Neuronal stem cell (in vitro differentiated cells): ENCODE data around the gene TEKT3.

ENCODE experiments used
- DNase-seq: peaks from one replicate; pipeline ENCODE4 v3.0.0-alpha.2; 2013; ENCODE audit warnings: low spot score
- H2AFZ ChIP-seq: one replicate; pipeline ENCODE4 v1.6.1; 2013; ENCODE audit warnings: mild to moderate bottlenecking, low read length, inconsistent platforms
- H2AK5ac ChIP-seq: 2 replicates; pipeline ENCODE4 v1.6.1; 2013; ENCODE audit warnings: low read depth, mild to moderate bottlenecking, inconsistent platforms, low read length, moderate library complexity, mixed read lengths
- H2BK120ac ChIP-seq: 2 replicates; pipeline ENCODE4 v1.6.1; 2013; ENCODE audit warnings: low read depth, mild to moderate bottlenecking, inconsistent platforms, low read length, moderate library complexity, mixed read lengths
- H2BK12ac ChIP-seq: one replicate; pipeline ENCODE4 v1.6.1; 2013; ENCODE audit warnings: low read length, inconsistent platforms
- H2BK15ac ChIP-seq: 2 replicates; pipeline ENCODE4 v1.6.1; 2013; ENCODE audit warnings: mild to moderate bottlenecking, low read length, inconsistent platforms, mixed read lengths
- H2BK5ac ChIP-seq: one replicate; pipeline ENCODE4 v1.6.1; 2013; ENCODE audit warnings: inconsistent platforms, mild to moderate bottlenecking, low read length, moderate library complexity
- H3K14ac ChIP-seq: one replicate; pipeline ENCODE4 v1.6.1; 2013; ENCODE audit warnings: low read length, inconsistent platforms
- H3K18ac ChIP-seq: 2 replicates; pipeline ENCODE4 v1.6.1; 2013; ENCODE audit warnings: low read length, inconsistent platforms
- H3K23ac ChIP-seq: 2 replicates; pipeline ENCODE4 v1.6.1; 2013; ENCODE audit warnings: low read depth, mild to moderate bottlenecking, mixed read lengths, low read length, inconsistent platforms; ENCODE audit not compliant: poor library complexity
- H3K27ac ChIP-seq: replicated peaks from 3 replicates; pipeline ENCODE4 v1.5.1; 2013; ENCODE audit warnings: low read length, inconsistent platforms
- H3K27me3 ChIP-seq, 3 experiments: 2 replicates each; pipeline ENCODE4 v1.6.1; 2013; ENCODE audit warnings: low read length in 3 of 3, mild to moderate bottlenecking in 2 of 3, inconsistent platforms in 1 of 3, low read depth in 1 of 3, mixed read lengths in 1 of 3, moderate library complexity in 1 of 3; ENCODE audit not compliant: control insufficient read depth in 3 of 3, insufficient read depth in 3 of 3
- H3K36me3 ChIP-seq, 2 donors: replicated peaks in 1 of 2; 2 replicates each; pipeline ENCODE4 v1.6.1; 2013; ENCODE audit warnings: low read length in 2 of 2; ENCODE audit not compliant: control insufficient read depth in 2 of 2, insufficient read depth in 2 of 2
- H3K4ac ChIP-seq: 2 replicates; pipeline ENCODE4 v1.6.1; 2013; ENCODE audit warnings: inconsistent platforms, mild to moderate bottlenecking, low read length, moderate library complexity
- H3K4me1 ChIP-seq, 2 donors: 1 replicate in 1 of 2; 2 replicates in 1 of 2; pipeline ENCODE4 v1.6.1; 2013; ENCODE audit warnings: low read length in 2 of 2, low read depth in 1 of 2; ENCODE audit not compliant: control insufficient read depth in 2 of 2, insufficient read depth in 1 of 2
- H3K4me2 ChIP-seq: one replicate; pipeline ENCODE4 v1.6.1; 2013; ENCODE audit warnings: mild to moderate bottlenecking, low read length, inconsistent platforms; ENCODE audit not compliant: insufficient read depth, poor library complexity, severe bottlenecking
- H3K4me3 ChIP-seq, 2 donors: 2 replicates each; pipeline ENCODE4 v1.5.1; 2013; ENCODE audit warnings: low read length in 2 of 2, mild to moderate bottlenecking in 2 of 2, inconsistent platforms in 1 of 2, moderate library complexity in 1 of 2
- H3K79me1 ChIP-seq: one replicate; pipeline ENCODE4 v1.6.1; 2013; ENCODE audit warnings: low read depth, mild to moderate bottlenecking, inconsistent platforms, low read length, moderate library complexity
- H3K9ac ChIP-seq: one replicate; pipeline ENCODE4 v1.6.1; 2013; ENCODE audit warnings: mild to moderate bottlenecking, low read depth, low read length, inconsistent platforms; ENCODE audit not compliant: poor library complexity
- H3K9me3 ChIP-seq, 2 donors: replicated peaks in 1 of 2; 2 replicates each; pipeline versions ENCODE3 to v1.6.1; 2013; ENCODE audit warnings: low read length in 2 of 2, mild to moderate bottlenecking in 2 of 2, inconsistent platforms in 1 of 2, low read depth in 1 of 2, mixed read lengths in 1 of 2, moderate library complexity in 1 of 2; ENCODE audit not compliant: control insufficient read depth in 2 of 2, insufficient read depth in 1 of 2
- H4K8ac ChIP-seq: one replicate; pipeline ENCODE4 v1.6.1; 2013; ENCODE audit warnings: low read depth, mild to moderate bottlenecking, inconsistent platforms, low read length, moderate library complexity
- H4K91ac ChIP-seq: one replicate; pipeline ENCODE4 v1.6.1; 2013; ENCODE audit warnings: low read length, low read depth, mild to moderate bottlenecking, inconsistent platforms; ENCODE audit not compliant: poor library complexity
- WGBS, 2 donors: extraction: QIAGEN DNeasy Blood & Tissue Kit; methylation state at CpG; one replicate each; pipeline ENCODE4 v1.1.7; 2013; ENCODE audit warnings: missing lambda C conversion rate in 2 of 2, mixed read lengths in 1 of 2; ENCODE audit not compliant: insufficient read length in 2 of 2, insufficient replicate concordance in 1 of 2; ENCODE audit errors: extremely low coverage in 2 of 2; 5-methylcytosine and 5-hydroxymethylcytosine counted together

The TEKT3 gene

GRCh38 chr17:15278380-15278779 is 63.0 kb downstream of the TEKT3 start:
- Histone ChIP-seq H3K14ac (no peak overlapping the region), H3K4me1 (peaks cover 5% of the 10 kb centered on the region in 2 donors), H3K79me1 (no peaks in the 10 kb centered on the region), H4K91ac (no peak overlapping the region), H4K8ac (no peak overlapping the region), H2AK5ac (no peak overlapping the region), H3K4ac (no peak overlapping the region), H2BK12ac (no peak overlapping the region), H3K27ac (no peak overlapping the region), H3K27me3 (peaks cover 0 to 7% (median 0%) of the 10 kb centered on the region in 3 experiments), H2AFZ (peak overlapping the region; percentile 57), H3K9ac (no peak overlapping the region), H2BK5ac (no peak overlapping the region), H3K9me3 (no peaks in the 10 kb centered on the region), H2BK15ac (no peak overlapping the region), H2BK120ac (no peak overlapping the region), H3K36me3 (no peaks in the 10 kb centered on the region), H3K23ac (no peak overlapping the region), H3K4me2 (no peak overlapping the region), H3K18ac (no peak overlapping the region), H3K4me3 (no peak overlapping the region)
- no peak for DNase-seq
- WGBS, 2 donors = no CpG with 5 or more reads among the region's 6 CpGs

GRCh38 chr17:15274017-15274416 is 67.4 kb downstream of the TEKT3 start:
- H3K36me3 ChIP-seq = no peaks in the 10 kb centered on the region
- no peak overlapping the region for H3K4me3 ChIP-seq
- no peaks in the 10 kb centered on the region for H3K9me3 ChIP-seq
- no peak overlapping the region for H3K23ac ChIP-seq
- H3K14ac ChIP-seq = no peak overlapping the region
- DNase-seq = no peak
- no peak overlapping the region for H3K4me2 ChIP-seq
- no peak overlapping the region for H2AFZ ChIP-seq
- H2BK15ac ChIP-seq = no peak overlapping the region
- H3K27me3 ChIP-seq = peaks cover 0 to 12% (median 0%) of the 10 kb centered on the region in 3 experiments
- H4K8ac ChIP-seq = no peak overlapping the region
- H3K4me1 ChIP-seq = peaks cover 5 to 8% of the 10 kb centered on the region in 2 donors
- no peak overlapping the region for H3K4ac ChIP-seq
- no peak overlapping the region for H2BK5ac ChIP-seq
- H3K27ac ChIP-seq = no peak overlapping the region
- no peak overlapping the region for H2AK5ac ChIP-seq
- no peak overlapping the region for H3K9ac ChIP-seq
- WGBS, 2 donors = no CpG with 5 or more reads among the region's 3 CpGs
- no peak overlapping the region for H3K18ac ChIP-seq
- H2BK12ac ChIP-seq = no peak overlapping the region
- H2BK120ac ChIP-seq = no peak overlapping the region
- H3K79me1 ChIP-seq = no peaks in the 10 kb centered on the region
- H4K91ac ChIP-seq = no peak overlapping the region

- no peak overlapping the region for H2BK15ac ChIP-seq
- H3K4ac ChIP-seq = no peak overlapping the region
- no peak overlapping the region for H3K4me3 ChIP-seq
- WGBS, 2 donors = no CpG with 5 or more reads among the region's 5 CpGs
- no peak overlapping the region for H2BK120ac ChIP-seq
- no peak overlapping the region for H2BK12ac ChIP-seq
- no peaks in the 10 kb centered on the region for H3K9me3 ChIP-seq
- H3K23ac ChIP-seq = no peak overlapping the region
- H3K36me3 ChIP-seq = no peaks in the 10 kb centered on the region
- no peak overlapping the region for H3K27ac ChIP-seq
- no peaks in the 10 kb centered on the region for H3K79me1 ChIP-seq
- H4K8ac ChIP-seq = no peak overlapping the region
- H4K91ac ChIP-seq = no peak overlapping the region
- H3K9ac ChIP-seq = no peak overlapping the region
- H3K14ac ChIP-seq = no peak overlapping the region
- no peak for DNase-seq
- H2AK5ac ChIP-seq = no peak overlapping the region
- H2BK5ac ChIP-seq = no peak overlapping the region
- H3K18ac ChIP-seq = no peak overlapping the region
- H3K27me3 ChIP-seq = peaks cover 0 to 16% (median 0%) of the 10 kb centered on the region in 3 experiments
- H2AFZ ChIP-seq = no peak overlapping the region
- peaks cover 3 to 4% of the 10 kb centered on the region in 2 donors for H3K4me1 ChIP-seq
- H3K4me2 ChIP-seq = no peak overlapping the region
Observed at GRCh38 chr17:15273141-15273793, 68.1 kb downstream of the TEKT3 start.

- H3K27ac ChIP-seq = no peak overlapping the region
- WGBS, 2 donors = no CpG with 5 or more reads among the region's 6 CpGs
- H3K36me3 ChIP-seq = no peaks in the 10 kb centered on the region
Observed at GRCh38 chr17:15271741-15272140, 69.7 kb downstream of the TEKT3 start.

More at GRCh38 chr17:15271741-15272140, 69.7 kb downstream of the TEKT3 start:
- no peak overlapping the region for H4K91ac ChIP-seq
- no peak overlapping the region for H2BK12ac ChIP-seq
- H2BK5ac ChIP-seq = no peak overlapping the region
- H3K4ac ChIP-seq = no peak overlapping the region
- no peak overlapping the region for H2AK5ac ChIP-seq
- DNase-seq = no peak
- no peak overlapping the region for H3K18ac ChIP-seq
- no peak overlapping the region for H2AFZ ChIP-seq
- no peak overlapping the region for H3K9ac ChIP-seq
- no peaks in the 10 kb centered on the region for H3K9me3 ChIP-seq
- no peak overlapping the region for H3K14ac ChIP-seq
- no peaks in the 10 kb centered on the region for H3K79me1 ChIP-seq
- peaks cover 0 to 31% (median 0%) of the 10 kb centered on the region in 3 experiments for H3K27me3 ChIP-seq
- no peak overlapping the region for H3K4me3 ChIP-seq
- H2BK15ac ChIP-seq = no peak overlapping the region
- no peak overlapping the region for H4K8ac ChIP-seq
- no peak overlapping the region for H3K23ac ChIP-seq
- no peak overlapping the region for H3K4me2 ChIP-seq
- peaks cover 0 to 3% of the 10 kb centered on the region in 2 donors for H3K4me1 ChIP-seq
- H2BK120ac ChIP-seq = no peak overlapping the region
